HEK293 (cell line): ENCODE results near the gene TMLHE.

Experiments
- IKZF3 ChIP-seq: fragments of 450-650 bp; IDR thresholded peaks from 2 replicates; pipeline ENCODE4 v1.5.0; 2018; ENCODE audit warnings: missing biosample characterization, mild to moderate bottlenecking, missing genetic modification characterization, moderate library complexity
- KLF8 ChIP-seq: fragments of 450-650 bp; formaldehyde crosslinking; IDR thresholded peaks from 2 replicates; pipeline ENCODE4 v1.5.1; 2016; ENCODE audit warnings: missing biosample characterization, missing genetic modification characterization
- ZBTB7A ChIP-seq: fragments of 450-650 bp; formaldehyde crosslinking; IDR thresholded peaks from 2 replicates; pipeline ENCODE4 v1.5.1; 2016; ENCODE audit warnings: low read depth, missing biosample characterization, missing genetic modification characterization
- ZNF211 ChIP-seq: fragments of 450-650 bp; formaldehyde crosslinking; IDR thresholded peaks from 2 replicates; pipeline ENCODE4 v1.5.1; 2016; ENCODE audit warnings: low read depth, missing biosample characterization, missing genetic modification characterization
- TF ChIP-seq, protein P1 (sequence below): fragments of 450-650 bp; formaldehyde crosslinking; IDR thresholded peaks from 2 replicates; pipeline ENCODE4 v1.5.1; 2016; ENCODE audit warnings: missing biosample characterization, missing genetic modification characterization
- TF ChIP-seq, protein P2 (sequence below): fragments of 450-650 bp; formaldehyde crosslinking; optimal IDR thresholded peaks from 2 replicates; pipeline ENCODE3; 2016; ENCODE audit warnings: missing biosample characterization, mild to moderate bottlenecking, missing genetic modification characterization
- TF ChIP-seq, protein P3 (sequence below): fragments of 450-650 bp; formaldehyde crosslinking; IDR thresholded peaks from 2 replicates; pipeline ENCODE4 v1.5.1; 2016; ENCODE audit warnings: missing biosample characterization, missing genetic modification characterization

DNA sequence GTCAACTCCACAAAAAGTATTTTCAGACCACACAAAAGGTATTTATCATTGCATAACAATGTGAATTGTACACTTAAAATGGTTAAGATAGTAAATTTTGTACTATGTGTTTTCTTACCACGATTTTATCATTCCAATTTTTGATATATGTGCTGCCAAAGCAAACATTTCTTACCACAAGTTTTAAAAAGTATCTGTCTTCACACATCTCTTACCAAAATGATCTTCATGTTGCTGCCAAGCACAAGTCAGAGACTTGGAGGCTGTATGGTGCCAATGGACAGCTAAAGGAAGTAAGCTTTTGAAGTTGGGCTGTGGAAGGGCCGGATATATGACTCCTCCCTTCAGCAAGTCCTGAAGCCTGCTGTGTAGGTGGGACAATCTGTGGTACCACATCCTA lies 67.9 kb downstream of the TMLHE start:
- TF ChIP-seq IKZF3 (tag by site-specific recombination) (no peak), KLF8 (tag by site-specific recombination) (no peak), ZNF211 (tag by site-specific recombination) (no peak), ZBTB7A (tag by site-specific recombination) (no peak)
- TF ChIP-seq, protein P1, sequence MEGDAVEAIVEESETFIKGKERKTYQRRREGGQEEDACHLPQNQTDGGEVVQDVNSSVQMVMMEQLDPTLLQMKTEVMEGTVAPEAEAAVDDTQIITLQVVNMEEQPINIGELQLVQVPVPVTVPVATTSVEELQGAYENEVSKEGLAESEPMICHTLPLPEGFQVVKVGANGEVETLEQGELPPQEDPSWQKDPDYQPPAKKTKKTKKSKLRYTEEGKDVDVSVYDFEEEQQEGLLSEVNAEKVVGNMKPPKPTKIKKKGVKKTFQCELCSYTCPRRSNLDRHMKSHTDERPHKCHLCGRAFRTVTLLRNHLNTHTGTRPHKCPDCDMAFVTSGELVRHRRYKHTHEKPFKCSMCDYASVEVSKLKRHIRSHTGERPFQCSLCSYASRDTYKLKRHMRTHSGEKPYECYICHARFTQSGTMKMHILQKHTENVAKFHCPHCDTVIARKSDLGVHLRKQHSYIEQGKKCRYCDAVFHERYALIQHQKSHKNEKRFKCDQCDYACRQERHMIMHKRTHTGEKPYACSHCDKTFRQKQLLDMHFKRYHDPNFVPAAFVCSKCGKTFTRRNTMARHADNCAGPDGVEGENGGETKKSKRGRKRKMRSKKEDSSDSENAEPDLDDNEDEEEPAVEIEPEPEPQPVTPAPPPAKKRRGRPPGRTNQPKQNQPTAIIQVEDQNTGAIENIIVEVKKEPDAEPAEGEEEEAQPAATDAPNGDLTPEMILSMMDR (tag by site-specific recombination): no peak
- TF ChIP-seq, protein P2, sequence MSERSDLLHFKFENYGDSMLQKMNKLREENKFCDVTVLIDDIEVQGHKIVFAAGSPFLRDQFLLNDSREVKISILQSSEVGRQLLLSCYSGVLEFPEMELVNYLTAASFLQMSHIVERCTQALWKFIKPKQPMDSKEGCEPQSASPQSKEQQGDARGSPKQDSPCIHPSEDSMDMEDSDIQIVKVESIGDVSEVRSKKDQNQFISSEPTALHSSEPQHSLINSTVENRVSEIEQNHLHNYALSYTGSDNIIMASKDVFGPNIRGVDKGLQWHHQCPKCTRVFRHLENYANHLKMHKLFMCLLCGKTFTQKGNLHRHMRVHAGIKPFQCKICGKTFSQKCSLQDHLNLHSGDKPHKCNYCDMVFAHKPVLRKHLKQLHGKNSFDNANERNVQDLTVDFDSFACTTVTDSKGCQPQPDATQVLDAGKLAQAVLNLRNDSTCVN (tag by site-specific recombination): no peak
- TF ChIP-seq, protein P3, sequence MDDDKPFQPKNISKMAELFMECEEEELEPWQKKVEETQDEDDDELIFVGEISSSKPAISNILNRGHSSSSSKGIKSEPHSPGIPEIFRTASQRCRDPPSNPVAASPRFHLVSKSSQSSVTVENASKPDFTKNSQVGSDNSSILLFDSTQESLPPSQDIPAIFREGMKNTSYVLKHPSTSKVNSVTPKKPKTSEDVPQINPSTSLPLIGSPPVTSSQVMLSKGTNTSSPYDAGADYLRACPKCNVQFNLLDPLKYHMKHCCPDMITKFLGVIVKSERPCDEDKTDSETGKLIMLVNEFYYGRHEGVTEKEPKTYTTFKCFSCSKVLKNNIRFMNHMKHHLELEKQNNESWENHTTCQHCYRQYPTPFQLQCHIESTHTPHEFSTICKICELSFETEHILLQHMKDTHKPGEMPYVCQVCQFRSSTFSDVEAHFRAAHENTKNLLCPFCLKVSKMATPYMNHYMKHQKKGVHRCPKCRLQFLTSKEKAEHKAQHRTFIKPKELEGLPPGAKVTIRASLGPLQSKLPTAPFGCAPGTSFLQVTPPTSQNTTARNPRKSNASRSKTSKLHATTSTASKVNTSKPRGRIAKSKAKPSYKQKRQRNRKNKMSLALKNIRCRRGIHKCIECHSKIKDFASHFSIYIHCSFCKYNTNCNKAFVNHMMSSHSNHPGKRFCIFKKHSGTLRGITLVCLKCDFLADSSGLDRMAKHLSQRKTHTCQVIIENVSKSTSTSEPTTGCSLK (tag by site-specific recombination): no peak
